Epidermal melanocyte (primary cell): ENCODE results near the gene MAPK1.
A peak's percentile ranks its signal among the peaks of the same experiment; 100 is the strongest.
"Not testable (repeated sequence)": the region's sequence is repeated elsewhere in the genome, so short reads cannot be mapped to it uniquely, and the experiment has no call there.

ENCODE experiments used
- DNase-seq: peaks from one replicate; pipeline ENCODE4 v3.0.0; 2011; ENCODE audit warnings: low spot score; ENCODE audit not compliant: insufficient read length

MAPK1 gene

DNA sequence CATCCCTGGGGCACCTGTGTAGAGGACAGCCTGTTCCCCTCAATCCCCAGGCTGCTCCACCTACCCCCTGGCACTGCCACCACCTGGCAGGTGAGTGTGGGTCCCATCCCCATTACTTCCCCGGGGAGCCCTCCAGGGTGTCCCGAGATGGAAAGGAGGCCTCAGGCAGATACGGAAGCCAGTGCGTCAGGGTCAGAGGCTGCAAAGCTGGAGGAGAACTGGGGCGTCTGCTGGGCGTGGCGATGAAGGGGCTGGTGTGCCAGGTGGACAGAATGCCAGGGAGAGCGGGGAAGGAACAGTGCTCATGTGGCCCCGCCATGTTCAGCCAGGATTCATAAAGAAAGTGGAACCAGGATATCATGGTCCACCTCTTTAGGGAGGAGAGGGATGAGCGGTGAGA lies 139.7 kb downstream of the MAPK1 start:
- DNase-seq: no peak

GRCh38 chr22:21727159-21727558 lies 140.3 kb downstream of the MAPK1 start:
- DNase-seq: no peak

- no peak for DNase-seq
Measured at GRCh38 chr22:21726650-21727049, 140.8 kb downstream of the MAPK1 start.

DNA sequence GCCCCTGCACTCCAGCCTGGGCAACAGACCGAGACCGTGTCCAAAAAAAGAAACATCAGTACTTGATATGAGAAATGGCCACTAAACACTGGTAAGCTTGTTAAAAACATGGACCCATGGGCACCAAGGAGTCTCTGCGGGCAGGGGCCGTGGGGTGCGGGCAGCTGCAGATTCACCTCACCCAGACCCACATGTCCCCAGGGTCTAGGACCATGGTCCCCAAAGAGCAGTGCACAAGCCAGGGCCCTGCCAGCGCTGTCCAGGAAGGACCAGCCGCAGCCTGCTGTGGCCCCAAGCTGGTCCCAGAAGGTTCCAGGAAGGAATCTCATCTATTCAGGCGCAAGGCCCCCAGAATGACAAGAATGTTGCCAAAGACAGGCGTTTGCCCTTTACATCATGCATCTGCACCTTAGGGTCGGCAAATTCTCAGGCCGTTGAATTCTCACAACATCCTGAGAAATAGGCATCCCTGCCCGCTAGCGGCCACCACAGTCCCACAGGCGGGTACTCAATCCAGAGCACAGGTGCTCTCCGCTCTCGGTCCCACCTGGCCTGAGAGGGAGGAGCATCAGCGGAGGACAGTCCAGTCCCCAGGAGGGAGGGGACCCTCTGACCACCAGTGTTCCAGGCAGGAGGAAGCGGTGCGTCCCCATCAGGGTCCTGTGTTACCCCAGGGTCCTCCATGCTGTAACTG lies 141.3 kb downstream of the MAPK1 start:
- no peak for DNase-seq

DNA sequence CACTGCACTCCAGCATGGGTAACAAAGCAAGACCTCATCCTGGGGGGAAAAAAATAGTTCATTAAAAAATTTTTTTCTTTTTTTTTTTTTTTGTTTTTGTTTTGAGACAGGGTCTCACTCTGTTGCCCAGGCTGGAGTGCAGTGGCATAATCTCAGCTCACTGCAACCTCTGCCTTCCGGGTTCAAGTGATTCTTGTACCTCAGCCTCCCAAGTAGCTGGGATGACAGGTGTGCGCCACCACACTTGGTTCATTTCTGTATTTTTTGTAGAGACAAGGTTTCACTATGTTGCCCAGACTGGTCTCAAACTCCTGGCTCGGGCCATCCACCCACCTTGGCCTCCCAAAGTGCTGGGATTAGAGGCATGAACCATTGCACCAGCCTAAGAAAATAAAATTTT lies 142.9 kb downstream of the MAPK1 start:
- not testable (repeated sequence) for DNase-seq

DNA sequence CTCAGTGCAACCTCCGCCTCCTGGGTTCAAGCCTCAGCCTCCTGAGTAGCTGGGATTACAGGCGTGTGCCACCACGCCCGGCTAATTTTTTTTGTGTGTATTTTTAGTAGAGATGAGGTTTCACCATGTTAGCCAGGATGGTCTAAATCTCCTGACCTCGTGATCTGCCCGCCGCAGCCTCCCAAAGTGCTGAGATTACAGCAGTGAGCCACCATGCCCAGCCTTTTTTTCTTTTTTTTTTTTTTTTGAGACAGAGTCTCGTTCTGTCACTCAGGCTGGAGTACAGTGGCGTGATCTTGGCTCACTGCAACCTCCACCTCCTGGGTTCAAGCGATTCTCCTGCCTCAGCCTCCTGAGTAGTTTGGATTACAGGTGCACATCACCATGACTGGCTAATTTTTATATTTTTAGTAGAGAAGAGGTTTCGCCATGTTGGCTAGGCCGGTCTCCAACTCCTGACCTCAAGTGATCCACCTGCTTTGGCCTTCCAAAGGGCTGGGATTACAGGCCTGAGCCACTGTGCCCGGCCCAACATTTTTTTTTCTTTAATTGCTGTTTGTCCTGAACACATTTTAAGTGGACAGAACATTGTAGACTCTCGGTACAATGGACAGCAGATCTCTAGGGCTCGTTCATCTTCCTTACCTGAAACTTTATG lies 146.1 kb downstream of the MAPK1 start:
- DNase-seq: not testable (repeated sequence)

GRCh38 chr22:21720191-21720859 lies 147.1 kb downstream of the MAPK1 start:
- DNase-seq: not testable (repeated sequence)

DNA sequence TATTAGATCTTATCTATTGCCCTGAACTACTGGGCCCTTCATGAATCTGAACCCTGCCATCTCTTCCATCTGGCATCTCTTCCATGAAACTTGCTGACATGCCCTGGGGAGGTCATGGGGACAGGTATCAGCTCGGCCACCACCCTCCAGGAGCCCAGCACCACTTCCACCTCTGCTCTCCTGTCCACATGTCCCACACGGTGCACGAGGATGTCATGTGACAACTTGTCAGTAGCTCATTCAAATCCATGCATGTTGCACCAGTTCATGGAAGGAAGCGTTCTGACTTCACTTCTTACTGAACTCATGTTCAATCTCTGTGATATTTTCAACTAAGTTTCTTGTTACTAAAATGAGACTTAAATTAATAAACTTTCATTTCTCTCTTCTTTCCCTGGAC lies 148.4 kb downstream of the MAPK1 start:
- no peak for DNase-seq

- DNase-seq: no peak
Measured at GRCh38 chr22:21718499-21718898, 148.9 kb downstream of the MAPK1 start.

DNA sequence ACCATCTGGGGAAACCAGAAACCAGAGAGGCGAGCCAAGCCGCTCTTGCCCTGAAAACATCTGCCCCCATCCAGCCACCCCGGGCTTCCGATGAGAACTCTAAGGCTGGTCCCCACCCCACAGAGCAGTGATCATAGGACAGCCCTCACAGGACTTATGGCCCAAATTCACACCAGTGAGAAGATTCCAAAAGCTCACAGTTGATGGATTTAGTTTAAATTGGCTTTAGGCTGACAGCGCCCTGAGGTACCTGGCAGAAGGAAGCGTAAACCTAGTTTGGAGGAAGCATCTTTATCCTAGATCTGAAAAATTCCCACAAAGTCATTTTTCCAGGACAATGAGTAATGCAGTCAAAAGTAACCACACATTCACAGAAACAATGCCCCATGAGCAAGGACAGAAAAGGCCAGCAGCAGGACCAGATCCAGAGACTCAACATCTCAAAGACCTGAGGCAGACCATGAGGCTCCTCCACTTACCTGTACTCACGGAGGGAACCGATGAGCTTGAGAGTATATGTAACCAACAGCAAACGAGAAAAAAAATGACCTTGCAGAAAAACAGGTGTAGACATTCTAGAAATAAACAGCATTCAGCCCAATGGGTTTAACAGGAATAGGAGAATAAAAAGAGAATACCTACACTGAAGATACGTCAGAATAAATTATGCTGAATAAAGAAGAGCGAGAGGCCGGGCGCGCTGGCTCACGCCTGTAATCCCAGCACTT lies 150.9 kb downstream of the MAPK1 start:
- not testable (repeated sequence) for DNase-seq

DNA sequence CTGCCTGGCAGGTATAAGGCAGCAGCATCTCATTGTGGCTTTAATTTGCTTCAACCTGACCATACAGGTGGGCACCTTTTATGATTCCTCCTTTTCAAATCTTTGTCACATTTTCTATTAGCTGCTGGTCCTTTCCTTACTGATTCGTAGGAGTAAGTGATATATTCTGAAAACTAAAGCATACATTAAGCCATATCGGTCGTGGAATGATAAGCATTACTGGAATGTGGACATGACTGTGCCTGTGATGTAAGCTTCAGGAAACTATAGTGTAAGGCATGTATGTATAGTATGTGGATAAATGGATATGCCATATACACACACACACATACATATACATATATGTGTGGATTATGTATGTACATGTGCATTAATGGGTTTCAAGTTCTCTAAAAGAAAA lies 152.7 kb downstream of the MAPK1 start:
- no peak for DNase-seq

DNA sequence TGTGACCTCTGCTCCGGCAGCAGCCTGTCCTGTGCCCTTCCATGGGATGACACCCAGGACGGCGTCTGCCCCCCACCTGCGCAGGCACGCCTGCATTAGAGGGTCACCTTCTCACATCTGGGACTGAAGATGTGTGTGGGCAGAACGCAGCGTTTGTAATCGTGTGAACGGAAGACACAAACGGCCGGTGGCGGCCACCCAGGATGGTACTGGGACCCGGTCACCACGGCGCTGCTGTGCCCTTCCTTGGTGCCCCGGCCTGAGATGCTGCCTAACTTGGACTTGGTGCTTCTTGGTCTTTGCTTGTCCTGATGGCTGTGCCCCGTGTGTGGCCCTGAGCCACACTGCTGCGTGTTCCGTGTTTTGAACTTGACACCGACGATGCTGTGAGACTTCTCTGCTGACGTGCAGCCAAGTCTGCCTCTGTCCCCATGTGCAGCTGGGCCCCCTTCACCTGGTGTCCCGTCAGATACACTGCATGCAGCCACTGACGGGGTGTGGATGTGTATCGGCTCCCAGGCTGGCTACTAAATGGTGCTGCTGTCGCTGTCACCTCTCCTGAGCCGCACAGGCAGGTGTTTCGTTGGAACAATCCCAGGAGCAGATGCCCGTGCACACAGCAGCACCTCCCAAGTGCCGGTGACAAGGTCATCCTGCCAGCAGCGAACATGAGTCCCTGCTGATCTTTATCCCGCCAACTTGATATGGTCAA lies 153.2 kb downstream of the MAPK1 start:
- no peak for DNase-seq

DNA sequence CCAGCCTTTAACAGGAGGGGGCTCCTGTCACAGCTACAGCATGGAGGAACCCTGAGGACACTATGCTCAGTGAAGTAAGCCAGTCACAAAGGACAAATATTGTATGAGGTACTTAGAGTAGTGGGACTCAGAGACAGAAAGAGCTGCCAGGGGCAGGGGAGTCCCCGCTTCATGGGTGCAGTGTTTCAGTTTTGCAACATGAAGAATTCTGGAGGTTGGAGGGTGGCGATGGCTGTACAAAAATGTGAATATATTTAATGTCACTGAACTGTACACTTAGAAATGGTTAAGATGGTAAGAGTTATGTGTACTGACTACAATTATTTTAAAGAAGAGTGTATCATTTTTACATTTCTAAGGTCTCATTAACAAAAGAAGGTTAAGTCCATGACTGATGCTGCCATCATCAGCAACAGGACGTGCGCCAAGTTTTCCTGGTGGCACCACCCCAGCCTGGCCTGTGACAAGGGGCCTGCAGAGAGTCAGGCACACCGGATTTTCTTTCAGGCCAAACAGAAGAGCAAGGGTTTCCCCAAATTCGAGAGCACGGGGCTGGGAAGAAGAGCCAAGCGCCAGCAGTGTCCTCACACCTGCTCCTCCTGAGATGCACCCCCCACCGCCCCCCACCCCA lies 153.9 kb downstream of the MAPK1 start:
- DNase-seq: no peak

DNA sequence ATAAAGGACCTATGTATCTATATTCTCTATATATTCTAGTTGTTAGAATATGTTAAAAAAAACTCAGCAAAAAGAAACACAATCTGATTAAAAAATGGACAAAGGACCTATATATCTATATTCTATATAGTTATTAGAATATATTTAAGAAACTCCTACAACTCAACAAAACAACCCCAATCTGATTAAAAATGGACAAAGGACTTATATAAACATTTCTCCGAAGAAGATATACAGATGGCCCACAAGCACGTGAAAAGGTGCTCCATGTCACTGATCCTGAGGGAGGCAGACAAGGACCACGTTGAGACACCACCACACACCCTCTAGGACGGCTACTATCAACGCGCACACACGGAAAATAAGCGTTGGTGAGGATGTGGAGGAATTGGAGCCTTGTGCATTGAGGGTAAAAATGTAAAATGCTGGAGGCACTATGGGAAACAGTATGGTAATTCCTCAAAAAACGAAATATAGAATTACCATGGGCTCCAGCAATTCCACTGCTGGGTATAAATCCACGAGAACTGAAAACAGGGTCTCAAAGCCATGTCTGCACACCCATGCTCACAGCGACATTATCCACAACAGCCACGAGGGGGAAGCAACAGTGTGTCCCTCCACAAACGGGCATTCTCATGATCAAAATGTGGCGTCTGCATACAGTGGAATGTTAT lies 154.6 kb downstream of the MAPK1 start:
- peak; percentile 87 for DNase-seq

DNA sequence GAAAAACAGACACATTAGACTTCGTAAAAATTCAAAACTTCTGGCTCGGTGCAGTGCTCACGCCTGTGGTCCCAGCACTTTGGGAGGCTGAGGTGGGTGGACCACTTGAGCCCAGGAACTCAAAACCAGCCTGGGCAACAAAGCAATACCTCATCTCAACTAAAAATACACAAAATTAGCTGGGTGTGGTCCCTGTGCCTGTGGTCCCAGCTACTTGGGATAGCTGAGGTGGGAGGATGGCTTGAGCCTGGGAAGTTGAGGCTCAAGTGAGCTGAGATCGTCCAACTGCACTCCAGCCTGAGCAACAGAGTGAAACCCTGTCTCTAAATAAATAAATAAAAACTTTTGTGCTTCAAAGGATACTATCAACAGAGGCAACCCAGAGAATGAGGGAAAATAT lies 155.6 kb downstream of the MAPK1 start:
- DNase-seq: no peak

- no peak for DNase-seq
Measured at GRCh38 chr22:21710156-21710555, 157.3 kb downstream of the MAPK1 start.

GRCh38 chr22:21709688-21710087 lies 157.8 kb downstream of the MAPK1 start:
- DNase-seq: no peak

DNA sequence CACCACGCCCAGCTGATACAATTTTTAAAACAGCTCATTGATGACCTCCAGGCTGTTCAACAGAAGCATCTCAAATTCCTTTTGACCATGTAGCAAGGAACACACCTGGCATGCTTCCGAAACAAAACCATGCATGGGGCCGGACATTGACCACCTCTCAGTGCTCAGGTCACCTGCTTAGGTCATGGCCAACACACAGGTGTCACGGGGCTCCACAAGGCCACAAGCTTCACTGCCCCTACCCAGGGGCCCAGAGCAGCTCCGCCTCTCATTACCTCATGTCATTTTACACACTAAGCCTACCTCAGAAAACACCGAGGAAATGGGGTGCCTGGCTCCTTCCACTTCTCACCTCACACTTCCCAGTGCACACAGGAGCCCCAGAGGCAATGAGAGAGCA lies 158.5 kb downstream of the MAPK1 start:
- DNase-seq: no peak

GRCh38 chr22:21707677-21708076 lies 159.8 kb downstream of the MAPK1 start:
- no peak for DNase-seq
